ENCODE results near the gene SPATA24.
"Not testable (repeated sequence)": the region's sequence is repeated elsewhere in the genome, so short reads cannot be mapped to it uniquely, and the experiment has no call there.

The SPATA24 gene

DNA sequence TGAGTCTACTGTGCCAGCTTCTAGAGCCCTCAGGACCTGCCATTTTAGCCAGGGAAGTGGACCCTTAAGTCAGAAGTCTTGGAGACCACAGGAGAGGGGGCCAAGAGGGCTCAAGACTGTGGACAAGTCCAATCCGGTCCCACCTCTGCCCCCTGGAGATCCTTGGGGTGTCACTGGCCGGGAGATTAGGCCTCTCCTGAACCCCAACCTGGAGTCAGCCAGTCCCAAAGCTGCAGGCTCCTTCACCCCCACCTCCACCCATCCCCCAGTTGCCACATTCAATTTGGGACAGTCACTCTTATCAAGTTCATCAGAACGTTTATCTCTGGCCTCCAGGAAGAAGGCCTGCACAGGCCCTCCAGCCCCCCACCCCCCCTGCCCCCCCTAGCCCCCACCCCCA lies 21.1 kb downstream of the SPATA24 start:
- no peak for DNase-seq

DNA sequence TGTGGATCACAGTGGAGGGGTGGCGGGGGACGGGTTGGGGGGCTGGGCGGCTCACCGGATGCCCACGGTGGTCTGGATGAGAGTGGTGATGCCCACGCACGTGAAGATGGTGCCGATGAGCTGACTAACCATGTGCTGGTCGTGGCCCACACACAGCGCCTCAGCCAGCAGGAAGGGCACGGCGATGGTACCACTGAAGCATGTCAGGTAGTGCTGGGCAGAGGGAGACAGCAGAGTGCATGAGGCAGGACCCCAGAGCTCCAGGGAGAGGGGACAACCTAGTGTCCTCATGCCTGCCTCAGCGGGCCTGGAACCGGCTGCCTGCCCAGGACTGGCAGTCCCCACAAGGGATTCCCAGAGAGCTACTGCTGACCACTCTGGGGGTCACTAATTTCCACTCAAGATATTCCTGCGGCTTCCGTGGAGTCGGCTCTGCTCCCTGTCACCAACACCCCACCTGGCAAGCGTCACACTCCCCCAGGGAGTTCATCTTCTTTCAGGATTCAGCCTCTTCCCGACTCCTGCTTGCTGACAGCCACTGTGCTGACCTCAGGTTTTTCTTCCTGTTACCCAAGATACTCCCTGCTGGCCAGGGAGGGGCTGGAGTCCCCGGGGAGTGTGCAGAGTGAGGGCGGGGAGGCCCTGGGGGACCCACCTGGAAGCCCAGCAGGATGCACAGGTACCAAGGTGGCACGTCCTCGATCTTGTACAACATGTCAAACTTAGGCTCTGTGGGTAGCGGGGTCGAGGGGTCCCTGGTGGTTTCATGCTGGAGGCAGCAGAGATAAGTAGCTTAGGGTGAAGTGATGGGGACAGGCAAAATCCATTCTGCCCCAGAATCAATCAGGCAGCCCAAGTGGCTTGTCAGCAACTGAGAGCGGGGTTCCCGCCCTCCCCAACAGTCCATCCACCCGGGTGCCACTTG lies 21.8 kb downstream of the SPATA24 start:
- no peak for DNase-seq

DNA sequence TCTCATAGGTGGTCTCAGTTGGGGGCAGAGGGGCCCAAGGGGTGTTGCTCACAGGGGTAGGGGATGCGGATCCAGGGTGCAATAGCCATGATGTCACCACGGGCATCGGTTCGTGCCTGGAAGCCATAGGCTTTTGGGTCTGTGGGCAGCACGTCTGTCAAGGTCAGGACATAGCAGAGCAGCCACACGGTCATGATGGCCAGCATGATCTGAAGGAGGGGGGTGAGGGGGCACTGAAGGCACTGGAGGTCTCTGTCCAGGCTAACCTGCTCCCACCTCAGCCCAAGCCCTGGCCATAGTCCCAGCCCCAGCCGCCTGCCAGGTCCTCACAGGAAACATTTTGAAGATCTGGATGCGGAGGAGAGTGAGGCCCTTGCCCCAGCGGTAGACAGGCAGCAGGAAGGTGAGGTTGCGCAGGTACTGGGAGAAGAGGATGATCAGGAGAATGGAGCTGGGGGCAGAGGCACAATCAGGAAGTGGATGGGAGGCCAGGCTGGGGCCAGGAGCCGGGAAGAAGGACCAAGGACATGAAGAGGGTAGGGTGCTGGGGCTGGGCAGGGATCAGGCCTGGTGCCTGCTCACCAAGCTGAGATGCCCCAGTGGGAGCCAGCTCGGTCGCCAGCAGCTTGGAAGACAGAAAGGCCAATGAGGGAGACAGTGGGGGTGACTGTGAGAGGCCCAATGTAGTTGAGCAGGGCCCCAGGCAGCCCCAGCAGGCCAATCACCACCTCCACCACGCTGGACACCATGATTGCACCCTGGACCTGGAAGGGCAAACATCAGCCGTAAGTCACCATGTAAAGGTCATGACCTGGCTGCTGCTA lies 24.1 kb downstream of the SPATA24 start:
- no peak for DNase-seq

DNA sequence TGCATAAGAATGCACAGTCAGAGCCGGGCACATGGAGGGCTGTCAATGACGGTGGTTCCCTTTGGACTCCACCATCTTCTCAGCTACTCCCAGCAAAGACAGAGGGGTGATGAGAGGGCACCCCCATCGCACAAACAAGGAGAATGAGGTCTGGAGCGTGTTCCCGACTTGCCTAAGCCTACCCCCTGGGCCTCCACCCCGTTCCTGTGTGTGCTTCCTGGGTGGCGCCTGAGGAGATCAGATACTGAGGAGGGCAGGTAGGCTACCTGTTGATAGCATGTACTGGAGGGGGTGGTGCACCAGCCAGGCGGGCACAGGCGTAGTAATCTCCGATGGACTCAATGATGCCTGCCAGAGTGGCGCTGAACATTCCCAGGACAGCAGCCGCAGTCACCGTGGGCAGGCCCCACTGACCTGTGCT lies 24.9 kb downstream of the SPATA24 start:
- no peak for DNase-seq

DNA sequence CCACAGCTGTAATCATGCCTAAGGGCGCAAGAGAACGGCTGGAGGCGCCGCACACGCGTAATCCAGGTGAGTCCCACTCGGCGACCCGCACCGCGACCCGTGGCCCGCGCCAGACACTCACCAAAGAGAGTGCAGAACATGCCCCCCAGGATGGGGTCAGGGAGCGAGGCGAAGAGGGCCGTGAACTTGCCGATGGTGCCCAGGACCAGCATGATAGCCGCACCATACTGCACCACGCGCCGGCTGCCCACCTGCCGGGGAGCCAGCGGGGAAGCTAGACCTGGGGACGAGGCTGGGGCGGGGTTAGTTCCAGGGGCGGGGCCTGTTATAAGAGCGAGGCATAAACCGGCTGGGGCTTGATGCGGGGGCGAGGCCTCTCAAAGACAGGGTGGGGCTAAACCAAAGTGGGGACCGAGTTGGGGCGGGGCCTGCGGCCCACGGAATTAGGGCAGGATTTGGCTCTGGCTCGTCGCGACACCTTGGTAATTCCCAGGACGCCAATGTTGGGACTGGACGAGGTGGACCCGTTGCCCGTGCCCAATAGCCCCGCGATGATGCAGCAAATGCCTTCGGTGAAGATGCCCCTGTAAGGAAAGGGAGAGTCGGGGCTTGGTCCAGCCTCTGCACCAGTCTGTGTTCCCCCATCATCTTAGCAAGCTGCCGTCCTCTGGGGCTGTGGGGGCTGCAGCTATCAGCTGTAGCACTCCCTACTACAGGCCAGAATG lies 25.6 kb downstream of the SPATA24 start:
- DNase-seq, result no peak

DNA sequence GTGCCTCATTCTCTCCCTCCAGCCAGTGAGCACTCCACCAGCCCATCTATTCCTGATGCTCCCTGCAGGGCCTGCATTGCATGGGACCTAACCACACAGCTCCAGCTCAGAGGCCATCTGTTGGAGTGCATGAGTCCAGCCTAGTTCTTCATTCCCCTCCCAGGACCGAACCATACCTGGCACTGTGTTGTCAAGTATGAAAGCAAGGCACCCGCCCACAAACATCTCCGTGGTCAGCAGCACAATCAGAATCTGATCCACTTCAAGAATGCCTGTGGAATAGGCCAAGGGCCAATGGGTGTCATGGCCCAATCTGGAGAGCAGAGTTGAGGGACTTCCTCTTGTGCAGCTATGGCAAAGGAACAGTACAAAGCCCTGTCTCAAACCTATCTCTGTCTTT lies 26.7 kb downstream of the SPATA24 start:
- DNase-seq, result no peak

DNA sequence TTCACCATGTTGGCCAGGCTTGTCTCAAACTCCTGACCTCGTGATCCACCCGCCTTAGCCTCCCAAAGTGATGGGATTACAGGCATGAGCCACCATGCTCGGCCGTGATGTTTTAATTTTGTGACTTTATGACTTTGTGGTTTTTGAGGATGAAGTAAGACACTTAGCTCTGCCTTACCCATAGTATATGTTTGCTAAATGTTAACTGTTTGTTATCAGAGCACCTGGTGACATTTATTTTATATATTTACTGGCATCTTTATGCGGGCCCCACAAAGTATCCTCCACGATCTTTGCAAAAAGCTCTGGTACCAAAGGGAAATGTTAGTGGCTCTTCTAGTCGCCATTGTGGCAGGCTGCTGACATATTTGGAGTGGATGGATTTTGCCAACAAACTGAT lies 27.5 kb downstream of the SPATA24 start:
- DNase-seq, result no peak

DNA sequence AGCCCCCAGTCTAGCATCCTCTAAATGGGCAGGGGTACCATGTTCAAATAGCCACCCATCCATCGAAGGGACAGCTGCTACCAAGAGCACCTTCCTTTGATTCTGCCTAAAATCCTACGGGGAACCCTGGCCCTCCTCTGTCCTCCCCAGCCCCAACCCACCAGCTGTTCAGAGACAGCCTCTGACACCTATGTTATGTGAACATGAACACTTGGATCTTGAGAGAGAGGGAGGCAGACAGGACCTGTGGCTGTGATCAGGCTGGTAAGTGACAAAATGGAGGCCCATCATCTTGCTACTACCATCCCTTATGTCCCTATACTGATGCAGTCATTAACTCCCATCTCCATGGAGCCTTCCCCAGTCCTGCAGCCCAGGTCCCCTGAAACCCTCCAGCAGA lies 29.0 kb downstream of the SPATA24 start:
- no peak for DNase-seq

DNA sequence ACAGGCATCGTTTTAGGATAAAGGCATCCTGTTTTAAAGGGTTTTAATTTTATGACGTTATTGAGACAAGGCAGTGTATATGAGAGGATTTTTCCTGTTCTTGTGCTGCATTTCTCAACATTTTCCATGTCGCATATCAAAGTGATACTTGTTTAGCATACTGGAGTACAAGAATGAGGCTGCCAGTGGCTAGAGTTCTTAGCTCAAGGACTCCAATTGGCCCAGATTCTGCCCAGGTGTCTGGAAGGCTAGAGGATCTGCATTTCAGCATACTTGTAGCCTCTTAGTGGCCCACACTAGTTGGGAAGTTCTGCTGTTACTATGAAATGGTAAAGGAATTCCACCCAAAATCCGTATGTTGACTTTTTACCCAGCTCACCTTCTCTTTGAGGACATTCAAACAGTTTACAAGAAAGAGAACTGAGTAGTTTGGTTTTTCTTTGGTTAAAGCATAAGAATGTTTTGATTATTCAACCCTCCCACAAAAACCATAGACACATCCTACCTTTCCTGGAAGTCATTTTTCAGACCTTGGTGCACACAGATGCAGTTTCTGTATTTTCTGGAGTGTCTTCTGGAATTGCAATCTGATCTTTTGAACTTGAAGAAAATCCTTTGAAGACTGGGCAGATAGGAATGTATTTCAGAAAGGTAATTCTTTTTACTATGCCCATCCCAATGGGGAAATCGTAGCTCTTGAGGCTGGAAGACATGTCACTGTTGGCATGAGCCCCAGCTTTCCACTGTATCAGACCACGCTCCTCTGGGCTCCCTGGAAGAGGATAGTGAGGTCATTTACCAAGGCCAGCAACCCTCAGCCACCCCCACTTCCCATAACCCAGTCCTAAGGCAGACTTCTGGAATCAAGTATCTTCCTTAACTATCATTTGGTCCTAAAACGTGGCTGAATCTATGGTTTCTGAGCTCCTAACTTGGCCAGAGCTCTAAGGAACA lies 32.1 kb downstream of the SPATA24 start:
- no peak for DNase-seq

DNA sequence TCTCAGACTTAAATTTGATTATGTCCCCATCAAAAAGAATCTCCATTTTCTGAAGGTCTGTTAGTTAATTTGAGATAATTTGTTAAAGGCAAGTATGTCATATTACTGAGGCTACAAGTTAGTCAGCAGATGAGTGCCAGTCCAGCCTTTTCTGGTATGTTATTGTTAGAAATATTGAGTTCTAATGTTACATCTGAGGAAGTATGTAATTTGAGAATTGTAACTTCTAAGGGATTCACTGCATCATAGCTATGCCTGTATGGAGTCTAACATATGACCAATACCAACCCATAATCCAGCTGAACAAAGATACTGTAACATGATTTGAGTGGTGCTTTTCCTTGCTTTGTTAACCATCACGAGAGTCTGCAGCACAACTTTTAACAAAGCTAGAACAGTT lies 34.7 kb downstream of the SPATA24 start:
- DNase-seq, result no peak

DNA sequence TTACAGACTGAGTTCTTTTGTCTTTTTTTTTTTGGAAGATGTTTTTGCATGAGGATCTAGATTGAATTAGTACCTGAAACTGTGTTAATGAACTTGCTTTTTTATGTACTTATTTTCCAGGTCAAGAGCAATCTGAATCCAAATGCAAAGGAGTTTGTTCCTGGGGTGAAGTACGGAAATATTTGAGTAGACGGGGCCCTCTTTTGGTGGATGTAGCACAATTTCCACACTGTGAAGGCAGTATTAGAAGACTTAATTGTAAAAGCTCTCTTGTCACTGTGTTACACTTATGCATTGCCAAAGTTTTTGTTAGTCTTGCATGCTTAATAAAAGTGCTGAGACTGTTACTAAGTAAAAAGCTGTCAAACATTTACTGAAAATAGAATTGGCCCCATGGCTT lies 35.3 kb downstream of the SPATA24 start:
- no peak for DNase-seq

DNA sequence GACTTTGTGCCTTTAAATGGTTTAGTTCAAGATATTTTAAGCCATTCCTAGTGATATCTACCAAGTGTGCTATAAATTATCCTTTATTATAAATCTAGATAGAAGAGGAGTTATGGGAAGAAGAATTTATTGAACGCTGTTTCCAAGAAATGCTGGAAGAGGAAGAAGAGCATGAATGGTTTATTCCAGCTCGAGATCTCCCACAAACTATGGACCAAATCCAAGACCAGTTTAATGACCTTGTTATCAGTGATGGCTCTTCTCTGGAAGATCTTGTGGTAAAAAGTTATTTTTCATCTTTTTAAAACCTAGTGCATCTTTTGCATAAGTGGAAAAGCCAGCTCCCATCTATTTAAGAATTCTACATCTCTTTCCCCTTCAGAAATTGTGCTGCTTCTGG lies 39.4 kb downstream of the SPATA24 start:
- DNase-seq, result no peak

DNA sequence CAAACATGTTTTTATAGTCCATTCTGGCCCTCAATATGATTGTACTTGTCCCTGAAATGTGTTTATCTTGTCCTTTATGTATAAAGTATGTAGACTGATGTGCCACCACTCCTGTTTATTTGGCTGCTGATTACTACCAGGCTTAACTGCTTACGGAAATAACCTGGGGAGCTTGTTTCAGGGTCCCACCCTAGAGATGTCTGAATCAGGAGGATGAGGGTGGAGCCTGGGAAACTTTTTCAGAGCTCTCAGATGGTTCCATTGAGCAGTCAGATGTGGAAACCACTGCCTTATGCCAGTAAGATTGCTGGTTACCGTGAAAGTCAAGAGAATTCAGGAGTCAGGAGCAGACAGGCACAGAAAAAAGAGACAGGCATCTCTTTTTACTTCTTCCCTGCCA lies 40.0 kb downstream of the SPATA24 start:
- DNase-seq, result no peak

DNA sequence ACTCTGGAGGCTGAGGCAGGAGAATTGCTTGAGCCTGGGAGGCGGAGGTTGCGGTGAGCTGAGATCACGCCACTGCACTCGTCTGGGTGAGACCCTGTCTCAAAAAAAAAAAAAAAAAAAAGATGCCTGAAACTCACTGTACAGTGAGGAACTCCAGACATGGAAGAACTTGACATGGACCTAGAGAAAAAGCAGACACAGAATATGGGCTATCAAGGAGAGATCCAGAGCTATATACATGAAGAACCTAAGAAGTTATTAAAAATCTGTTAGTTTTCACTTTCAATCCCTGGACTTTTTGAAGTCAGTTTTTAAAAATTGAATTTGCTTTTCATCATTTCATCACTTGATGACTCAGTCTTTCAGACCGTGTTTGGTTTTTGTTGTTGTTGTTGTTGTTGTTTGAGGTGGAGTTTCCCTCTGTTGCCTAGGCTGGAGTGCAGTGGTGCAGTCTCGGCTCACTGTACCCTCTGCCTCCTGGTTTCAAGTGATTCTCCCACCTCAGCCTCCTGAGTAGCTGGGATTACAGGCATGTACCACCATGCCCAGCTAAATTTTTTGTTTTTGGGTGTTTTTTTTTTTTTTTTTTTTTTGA lies 42.0 kb downstream of the SPATA24 start:
- no peak for DNase-seq

DNA sequence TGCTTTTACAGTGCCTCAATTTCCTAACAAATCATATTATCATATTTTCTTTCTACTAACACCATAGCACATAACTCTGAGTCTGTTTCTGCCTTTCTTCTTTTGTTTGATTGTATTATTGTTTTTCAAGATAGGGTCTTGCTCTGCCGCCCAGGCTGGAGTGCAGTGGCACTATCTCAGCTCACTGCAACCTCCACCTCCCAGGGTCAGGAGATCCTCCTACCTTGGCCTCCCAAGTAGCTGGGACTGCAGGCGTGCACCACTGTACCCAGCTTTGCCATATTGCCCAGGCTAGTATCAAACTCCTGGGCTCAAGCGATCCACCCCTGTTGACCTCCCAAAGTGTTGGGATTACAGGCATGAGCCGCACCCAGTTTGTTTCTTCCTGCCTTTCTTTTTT lies 43.5 kb downstream of the SPATA24 start:
- no peak for DNase-seq

DNA sequence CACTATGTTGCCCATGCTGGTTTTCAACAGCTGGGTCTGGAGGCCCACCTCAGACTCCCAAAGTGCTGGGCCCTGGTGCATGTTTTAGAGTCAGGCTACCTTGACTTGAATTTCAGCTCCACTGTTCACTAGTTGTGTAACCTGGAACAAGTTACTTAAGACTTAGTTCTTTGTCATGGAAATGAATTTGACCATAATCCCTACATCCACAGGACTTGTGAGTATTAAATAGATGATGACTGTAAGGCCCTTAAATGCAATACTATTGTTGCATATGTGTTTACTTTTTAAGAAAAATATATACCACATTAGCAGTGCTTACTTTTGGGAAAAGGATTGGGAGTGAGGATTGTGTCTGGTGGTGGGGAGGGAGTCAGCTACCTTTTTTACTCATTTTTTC lies 45.8 kb downstream of the SPATA24 start:
- no peak for DNase-seq

DNA sequence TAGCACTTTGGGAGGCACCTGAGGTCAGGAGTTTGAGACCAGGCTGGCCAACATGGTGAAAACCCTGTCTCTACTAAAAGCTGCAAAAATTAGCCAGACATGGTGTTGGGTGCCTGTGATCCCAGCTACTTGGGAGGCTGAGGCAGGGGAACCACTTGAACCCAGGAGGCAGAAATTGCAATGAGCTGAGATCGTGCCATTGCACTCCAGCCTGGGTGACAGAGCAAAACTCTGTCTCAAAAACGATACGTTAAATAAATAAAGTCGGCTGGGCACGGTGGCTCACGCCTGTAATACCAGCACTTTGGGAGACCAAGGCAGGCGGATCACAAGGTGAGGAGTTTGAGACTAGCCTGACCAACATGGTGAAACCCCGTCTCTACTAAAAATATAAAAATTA lies 48.0 kb downstream of the SPATA24 start:
- not testable (repeated sequence) for DNase-seq

DNA sequence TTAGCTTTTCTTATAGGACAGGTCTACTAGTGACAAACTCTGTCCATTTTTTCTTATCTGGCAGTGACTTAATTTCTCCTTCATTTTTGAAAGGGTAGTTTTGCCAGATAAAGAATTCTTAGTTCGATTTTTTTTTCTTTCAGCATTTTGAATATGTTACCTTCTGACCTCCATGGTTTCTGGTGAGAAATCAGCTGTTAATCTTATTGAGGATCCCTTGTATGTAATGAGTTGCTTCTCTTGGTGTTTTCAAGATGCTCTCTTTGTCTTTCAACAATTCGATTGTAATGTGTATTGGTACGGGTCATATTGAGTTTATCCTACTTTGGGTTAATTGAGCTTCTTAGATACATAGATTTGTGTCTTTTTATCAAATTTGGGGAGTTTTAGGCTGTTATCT lies 49.7 kb downstream of the SPATA24 start:
- no peak for DNase-seq

DNA sequence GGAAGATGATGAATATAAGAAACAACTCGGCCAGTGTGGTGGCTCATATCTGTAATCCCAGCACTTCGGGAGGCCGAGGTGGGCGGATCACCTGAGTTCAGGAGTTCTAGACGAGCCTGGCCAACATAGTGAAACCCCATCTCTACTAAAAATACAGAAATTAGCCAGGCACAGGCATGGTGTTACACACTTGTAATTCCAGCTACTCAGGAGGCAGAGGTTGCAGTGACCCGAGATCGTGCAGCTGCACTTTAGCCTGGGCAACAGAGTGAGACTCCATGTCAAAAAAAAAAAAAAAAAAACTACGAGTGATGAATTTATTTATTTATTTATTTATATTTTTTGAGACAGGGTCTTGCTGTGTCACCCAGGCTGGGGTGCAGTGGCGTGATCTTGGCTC lies 56.0 kb downstream of the SPATA24 start:
- not testable (repeated sequence) for DNase-seq

All from activated gamma-delta T cell treated with Interleukin-2 at 50 U/mL for 16 hours (primary cell).